ENCODE measurements around the gene GON4L.
"Not testable (repeated sequence)": the region's sequence is repeated elsewhere in the genome, so short reads cannot be mapped to it uniquely, and the experiment has no call there.

The GON4L gene

GRCh38 chr1:155897746-155898145, 40.7 kb upstream of the GON4L start:
- Mint-ChIP-seq H3K27ac (peak overlapping the region in 1 of 3 experiments; percentile 56), H3K27me3 (ENCODE audit: low read depth) (no peaks in the 10 kb centered on the region), H3K36me3 (ENCODE audit: low read depth) (peaks cover 44% of the 10 kb centered on the region), H3K4me3 (no peak overlapping the region), H3K4me1 (peaks cover 7% of the 10 kb centered on the region), H3K9me3 (no peaks in the 10 kb centered on the region)
- TF ChIP-seq, protein P1, sequence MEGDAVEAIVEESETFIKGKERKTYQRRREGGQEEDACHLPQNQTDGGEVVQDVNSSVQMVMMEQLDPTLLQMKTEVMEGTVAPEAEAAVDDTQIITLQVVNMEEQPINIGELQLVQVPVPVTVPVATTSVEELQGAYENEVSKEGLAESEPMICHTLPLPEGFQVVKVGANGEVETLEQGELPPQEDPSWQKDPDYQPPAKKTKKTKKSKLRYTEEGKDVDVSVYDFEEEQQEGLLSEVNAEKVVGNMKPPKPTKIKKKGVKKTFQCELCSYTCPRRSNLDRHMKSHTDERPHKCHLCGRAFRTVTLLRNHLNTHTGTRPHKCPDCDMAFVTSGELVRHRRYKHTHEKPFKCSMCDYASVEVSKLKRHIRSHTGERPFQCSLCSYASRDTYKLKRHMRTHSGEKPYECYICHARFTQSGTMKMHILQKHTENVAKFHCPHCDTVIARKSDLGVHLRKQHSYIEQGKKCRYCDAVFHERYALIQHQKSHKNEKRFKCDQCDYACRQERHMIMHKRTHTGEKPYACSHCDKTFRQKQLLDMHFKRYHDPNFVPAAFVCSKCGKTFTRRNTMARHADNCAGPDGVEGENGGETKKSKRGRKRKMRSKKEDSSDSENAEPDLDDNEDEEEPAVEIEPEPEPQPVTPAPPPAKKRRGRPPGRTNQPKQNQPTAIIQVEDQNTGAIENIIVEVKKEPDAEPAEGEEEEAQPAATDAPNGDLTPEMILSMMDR (IDR thresholded peaks at IDR 0.05; ENCODE audit: unreplicated experiment in 3 of 3), result no peak

- not testable (repeated sequence) for H3K4me1 Mint-ChIP-seq; H3K4me3 Mint-ChIP-seq; H3K9me3 Mint-ChIP-seq; H3K27me3 Mint-ChIP-seq (ENCODE audit: low read depth); H3K27ac Mint-ChIP-seq
- H3K36me3 Mint-ChIP-seq (ENCODE audit: low read depth), result peaks cover 39% of the 10 kb centered on the region
These were observed 39.5 kb upstream of the GON4L start for GRCh38 chr1:155896476-155896875.

DNA sequence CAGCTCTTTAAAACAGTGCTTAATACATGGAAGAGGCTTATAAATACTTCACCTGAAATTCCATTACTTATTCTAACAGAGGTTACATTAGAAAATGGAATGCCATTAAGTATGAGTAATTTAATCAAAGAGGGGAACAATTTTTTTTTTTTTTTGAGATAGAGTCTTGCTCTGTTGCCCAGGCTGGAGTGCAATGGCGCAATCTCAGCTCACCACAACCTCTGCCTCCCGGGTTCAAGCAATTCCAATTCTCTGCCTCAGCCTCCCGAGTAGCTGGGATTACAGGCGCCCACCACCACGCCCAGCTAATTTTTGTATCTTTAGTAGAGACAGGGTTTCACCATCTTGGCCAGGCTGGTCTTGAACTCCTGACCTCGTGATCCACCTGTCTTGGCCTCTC, 38.6 kb upstream of the GON4L start:
- H3K9me3 Mint-ChIP-seq; H3K4me3 Mint-ChIP-seq; H3K27me3 Mint-ChIP-seq (ENCODE audit: low read depth); H3K27ac Mint-ChIP-seq; H3K4me1 Mint-ChIP-seq: not testable (repeated sequence)
- peaks cover 35% of the 10 kb centered on the region for H3K36me3 Mint-ChIP-seq (ENCODE audit: low read depth)

GRCh38 chr1:155893389-155894142, 36.6 kb upstream of the GON4L start:
- Mint-ChIP-seq H3K4me1 (peaks cover 7% of the 10 kb centered on the region), H3K36me3 (ENCODE audit: low read depth) (peaks cover 15% of the 10 kb centered on the region), H3K9me3 (no peaks in the 10 kb centered on the region), H3K4me3 (no peak overlapping the region), H3K27me3 (ENCODE audit: low read depth) (no peaks in the 10 kb centered on the region), H3K27ac (peak overlapping the region; percentile 83 to 88 (median 86))
- TF ChIP-seq, protein P1 (IDR thresholded peaks at IDR 0.05; ENCODE audit: unreplicated experiment in 3 of 3), result no peak

- H3K4me3 Mint-ChIP-seq, result no peak overlapping the region
- peak overlapping the region; percentile 83 to 88 (median 86) for H3K27ac Mint-ChIP-seq
- TF ChIP-seq, protein P1 (IDR thresholded peaks at IDR 0.05; ENCODE audit: unreplicated experiment in 3 of 3), result no peak
- peaks cover 7% of the 10 kb centered on the region for H3K4me1 Mint-ChIP-seq
- H3K27me3 Mint-ChIP-seq (ENCODE audit: low read depth), result no peaks in the 10 kb centered on the region
- H3K9me3 Mint-ChIP-seq, result no peaks in the 10 kb centered on the region
- H3K36me3 Mint-ChIP-seq (ENCODE audit: low read depth), result peaks cover 13% of the 10 kb centered on the region
These were observed 35.8 kb upstream of the GON4L start for GRCh38 chr1:155892796-155893195.

- peak overlapping the region; percentile 22 to 69 (median 59) for H3K27ac Mint-ChIP-seq
- H3K9me3 Mint-ChIP-seq, result no peaks in the 10 kb centered on the region
- no peaks in the 10 kb centered on the region for H3K36me3 Mint-ChIP-seq (ENCODE audit: low read depth)
These were observed 33.2 kb upstream of the GON4L start for GRCh38 chr1:155890251-155890650.

More at GRCh38 chr1:155890251-155890650, 33.2 kb upstream of the GON4L start:
- no peaks in the 10 kb centered on the region for H3K27me3 Mint-ChIP-seq (ENCODE audit: low read depth)
- TF ChIP-seq, protein P1 (IDR thresholded peaks at IDR 0.05; ENCODE audit: unreplicated experiment in 3 of 3), result no peak
- H3K4me1 Mint-ChIP-seq, result peaks cover 7% of the 10 kb centered on the region
- H3K4me3 Mint-ChIP-seq, result no peak overlapping the region
